ENCODE data around the gene OGG1.

The OGG1 gene

DNA sequence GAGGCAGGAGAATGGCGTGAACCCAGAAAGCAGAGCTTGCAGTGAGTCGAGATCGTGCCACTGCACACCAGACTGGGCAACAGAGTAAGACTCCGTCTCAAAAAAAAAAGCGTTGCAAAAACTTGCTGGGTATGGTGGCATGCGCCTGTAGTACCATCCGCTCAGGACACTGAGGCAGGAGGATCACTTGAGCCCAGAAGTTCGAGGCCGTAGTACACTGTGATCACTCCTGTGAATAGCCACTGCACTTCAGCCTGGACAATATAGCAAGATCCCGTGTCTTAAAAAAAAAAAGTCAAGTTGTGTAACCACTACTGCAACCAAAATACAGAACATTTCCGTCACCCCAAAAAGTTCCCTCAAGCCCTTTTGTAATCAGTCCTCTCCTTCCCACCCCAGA, 44.6 kb downstream of the OGG1 start:
- no peak for TF ChIP-seq CTCF (IDR thresholded peaks at IDR 0.05; ENCODE audit: insufficient read depth, low read depth, low read length, missing control alignments)
- no peak overlapping the region for H3K4me3 ChIP-seq (ENCODE audit: low read length)
- DNase-seq (ENCODE audit: low read depth) = no peak

DNA sequence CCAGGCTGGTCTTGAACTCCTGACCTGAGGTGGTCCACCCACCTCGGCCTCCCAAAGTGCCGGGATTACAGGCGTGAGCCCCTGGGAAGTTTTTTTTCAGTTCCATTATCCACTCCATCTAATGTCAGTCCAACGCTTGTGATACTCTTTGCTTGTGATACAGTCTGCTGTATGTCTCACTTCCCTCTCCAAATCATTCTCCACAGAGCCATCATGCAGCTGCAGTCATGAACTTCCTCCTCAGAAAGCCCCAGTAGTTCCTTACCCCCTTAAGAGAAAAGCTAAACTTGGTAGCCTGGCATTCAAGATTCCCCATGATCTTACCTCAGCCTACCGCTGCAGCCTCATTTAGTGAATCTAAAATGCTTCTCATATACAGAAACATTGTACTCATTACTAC, 45.5 kb downstream of the OGG1 start:
- TF ChIP-seq CTCF (IDR thresholded peaks at IDR 0.05; ENCODE audit: insufficient read depth, low read depth, low read length, missing control alignments) = no peak
- H3K4me3 ChIP-seq (ENCODE audit: low read length) = no peak overlapping the region
- no peak for DNase-seq (ENCODE audit: low read depth)

GRCh38 chr3:9797196-9797945, 47.6 kb downstream of the OGG1 start:
- no peak for TF ChIP-seq CTCF (IDR thresholded peaks at IDR 0.05; ENCODE audit: insufficient read depth, low read depth, low read length, missing control alignments)
- DNase-seq (ENCODE audit: low read depth) = no peak
- no peak overlapping the region for H3K4me3 ChIP-seq (ENCODE audit: low read length)

DNA sequence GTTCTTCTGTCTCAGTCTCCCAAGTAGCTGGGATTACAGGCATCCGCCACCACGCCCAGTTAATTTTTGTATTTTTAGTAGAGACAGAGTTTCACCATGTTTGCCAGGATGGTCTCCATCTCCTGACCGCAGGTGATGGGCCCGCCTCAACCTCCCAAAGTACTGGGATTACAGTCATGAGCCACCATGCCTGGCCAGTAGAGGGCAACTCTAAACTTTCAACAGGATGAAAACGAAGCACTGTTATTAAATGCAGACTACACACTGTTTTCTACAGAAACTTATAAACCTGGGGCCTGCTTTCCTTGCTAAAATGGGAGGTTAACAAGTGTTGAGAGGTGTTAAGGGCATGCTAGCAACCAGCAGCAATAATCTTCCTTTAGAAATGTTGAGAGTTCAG, 50.8 kb downstream of the OGG1 start:
- TF ChIP-seq CTCF (IDR thresholded peaks at IDR 0.05; ENCODE audit: insufficient read depth, low read depth, low read length, missing control alignments) = peak; percentile 29
- no peak overlapping the region for H3K4me3 ChIP-seq (ENCODE audit: low read length)
- no peak for DNase-seq (ENCODE audit: low read depth)

DNA sequence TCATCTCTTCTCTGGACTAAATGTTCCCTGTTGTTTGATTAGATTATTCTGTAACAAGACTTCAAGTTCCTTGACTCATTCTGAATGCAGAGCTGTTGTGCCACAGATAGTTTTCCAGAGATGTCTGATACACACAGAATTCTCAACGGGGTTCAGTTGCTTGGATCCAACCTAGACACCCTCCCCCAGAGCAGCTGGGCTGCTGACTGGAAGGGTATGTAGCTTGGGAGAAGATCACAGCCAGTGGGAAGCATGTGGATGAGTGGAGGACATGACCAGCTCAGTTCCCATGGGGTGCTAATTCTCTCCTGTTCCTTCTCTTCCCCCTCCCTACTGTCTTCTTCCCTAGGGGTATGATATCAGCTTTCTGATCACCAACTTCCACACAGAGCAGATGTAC, 53.7 kb downstream of the OGG1 start:
- H3K4me3 ChIP-seq (ENCODE audit: low read length) = no peak overlapping the region
- DNase-seq (ENCODE audit: low read depth) = no peak
- TF ChIP-seq CTCF (IDR thresholded peaks at IDR 0.05; ENCODE audit: insufficient read depth, low read depth, low read length, missing control alignments) = no peak

DNA sequence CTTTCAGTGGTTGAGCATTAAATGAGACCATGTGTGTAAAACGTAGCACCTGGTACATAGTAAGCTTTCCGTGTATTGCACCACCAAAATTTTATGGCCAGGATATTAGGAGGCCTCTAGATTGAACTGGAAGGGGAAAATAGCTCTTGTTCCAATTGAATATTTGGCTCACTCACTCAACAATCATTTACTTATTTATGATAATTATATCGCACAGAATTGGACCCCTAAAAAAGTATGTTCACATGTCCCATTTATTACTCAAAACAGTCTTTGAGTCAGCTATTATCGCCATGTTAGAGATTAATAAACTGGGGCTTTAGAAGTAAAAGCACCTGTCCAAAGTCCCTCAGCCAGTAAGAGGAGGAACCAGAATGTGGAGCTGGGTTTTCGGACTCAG, 55.2 kb downstream of the OGG1 start:
- H3K4me3 ChIP-seq (ENCODE audit: low read length) = no peak overlapping the region
- no peak for DNase-seq (ENCODE audit: low read depth)
- no peak for TF ChIP-seq CTCF (IDR thresholded peaks at IDR 0.05; ENCODE audit: insufficient read depth, low read depth, low read length, missing control alignments)

- no peak for TF ChIP-seq CTCF (IDR thresholded peaks at IDR 0.05; ENCODE audit: insufficient read depth, low read depth, low read length, missing control alignments)
- no peak overlapping the region for H3K4me3 ChIP-seq (ENCODE audit: low read length)
- DNase-seq (ENCODE audit: low read depth) = no peak
Observed at GRCh38 chr3:9806137-9806536, 56.4 kb downstream of the OGG1 start.
